ENCODE results near the gene CCL3.

DNA sequence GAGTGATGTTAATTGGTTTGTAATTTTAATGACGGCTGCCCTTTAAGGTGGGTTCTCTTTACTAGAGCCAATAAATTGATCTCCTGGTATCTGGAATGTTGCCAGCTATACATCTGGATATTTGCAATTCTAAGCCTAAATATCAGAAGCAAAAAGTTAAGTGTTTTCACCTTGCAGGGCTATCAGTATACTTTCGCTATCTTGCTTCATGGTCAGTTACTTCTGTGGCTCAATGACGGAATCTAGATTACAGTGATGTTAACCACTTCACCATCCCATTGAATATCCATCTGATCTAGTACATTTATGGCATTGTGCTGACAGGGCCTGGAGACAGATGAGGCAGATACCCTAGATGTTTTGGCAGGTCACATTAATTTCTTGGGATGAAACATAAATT, 42.0 kb upstream of the CCL3 start:
- TF ChIP-seq, protein P1, sequence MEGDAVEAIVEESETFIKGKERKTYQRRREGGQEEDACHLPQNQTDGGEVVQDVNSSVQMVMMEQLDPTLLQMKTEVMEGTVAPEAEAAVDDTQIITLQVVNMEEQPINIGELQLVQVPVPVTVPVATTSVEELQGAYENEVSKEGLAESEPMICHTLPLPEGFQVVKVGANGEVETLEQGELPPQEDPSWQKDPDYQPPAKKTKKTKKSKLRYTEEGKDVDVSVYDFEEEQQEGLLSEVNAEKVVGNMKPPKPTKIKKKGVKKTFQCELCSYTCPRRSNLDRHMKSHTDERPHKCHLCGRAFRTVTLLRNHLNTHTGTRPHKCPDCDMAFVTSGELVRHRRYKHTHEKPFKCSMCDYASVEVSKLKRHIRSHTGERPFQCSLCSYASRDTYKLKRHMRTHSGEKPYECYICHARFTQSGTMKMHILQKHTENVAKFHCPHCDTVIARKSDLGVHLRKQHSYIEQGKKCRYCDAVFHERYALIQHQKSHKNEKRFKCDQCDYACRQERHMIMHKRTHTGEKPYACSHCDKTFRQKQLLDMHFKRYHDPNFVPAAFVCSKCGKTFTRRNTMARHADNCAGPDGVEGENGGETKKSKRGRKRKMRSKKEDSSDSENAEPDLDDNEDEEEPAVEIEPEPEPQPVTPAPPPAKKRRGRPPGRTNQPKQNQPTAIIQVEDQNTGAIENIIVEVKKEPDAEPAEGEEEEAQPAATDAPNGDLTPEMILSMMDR (IDR thresholded peaks at IDR 0.05 in 4 of 5, conservative IDR thresholded peaks at IDR 0.05 in 1 of 5) = no peak
- TF ChIP-seq POLR2A (IDR thresholded peaks at IDR 0.05) = no peak
